ENCODE data around the gene PATE1.

GRCh38 chr11:125740617-125741016 is 5.5 kb upstream of the PATE1 start:
- TF ChIP-seq POLR2A (IDR thresholded peaks at IDR 0.05) = no peak
- no peak for TF ChIP-seq POLR2AphosphoS5 (IDR thresholded peaks at IDR 0.05)
